HG02938 (cell line): Measurements from ENCODE around the gene POLR3B.

Experiments used
- ATAC-seq: cut with Tn5 transposase; IDR thresholded peaks from one replicate; pipeline ENCODE4 v1.9.1; 2021; ENCODE audit warnings: mild to moderate bottlenecking, moderate library complexity; ENCODE audit not compliant: unreplicated experiment

The POLR3B gene

DNA sequence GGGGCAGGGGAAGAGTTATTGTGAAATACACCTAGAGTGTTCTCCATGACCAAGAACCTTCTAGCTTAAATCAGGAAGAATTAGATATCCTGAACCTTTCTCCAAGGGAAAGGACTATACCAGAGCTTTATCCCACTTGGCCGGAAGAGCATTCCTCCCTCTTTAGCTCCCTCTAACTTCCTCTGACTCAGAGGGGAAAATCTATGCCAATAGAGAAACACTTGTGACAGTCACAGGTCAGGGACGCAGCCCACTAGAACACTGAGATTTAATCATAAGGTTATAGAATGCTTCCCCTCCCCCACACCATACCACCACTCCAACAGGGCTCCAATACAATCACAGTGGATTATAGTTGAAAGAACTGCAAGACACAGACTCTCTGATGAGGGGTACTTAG lies 169.8 kb downstream of the POLR3B start:
- ATAC-seq: no peak

DNA sequence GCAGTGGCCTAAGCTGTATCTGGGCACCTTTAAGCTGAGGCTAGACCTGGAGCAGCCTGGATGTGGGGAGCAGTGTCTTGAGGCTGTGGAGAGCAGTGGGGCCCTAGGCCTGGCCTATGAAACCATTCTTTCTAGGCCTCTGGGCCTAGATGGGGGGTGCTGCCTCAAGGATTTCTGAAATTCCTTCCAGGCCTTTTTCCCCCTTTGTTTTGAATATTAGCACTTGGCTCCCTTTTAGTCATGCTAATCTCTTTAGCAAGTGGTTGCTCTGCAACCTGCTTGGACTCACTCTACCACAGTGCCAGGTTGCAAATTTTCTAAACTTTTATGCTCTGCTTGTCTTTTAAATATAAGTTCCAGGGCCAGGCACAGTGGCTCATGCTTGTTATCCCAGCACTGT lies 183.7 kb downstream of the POLR3B start:
- no peak for ATAC-seq

DNA sequence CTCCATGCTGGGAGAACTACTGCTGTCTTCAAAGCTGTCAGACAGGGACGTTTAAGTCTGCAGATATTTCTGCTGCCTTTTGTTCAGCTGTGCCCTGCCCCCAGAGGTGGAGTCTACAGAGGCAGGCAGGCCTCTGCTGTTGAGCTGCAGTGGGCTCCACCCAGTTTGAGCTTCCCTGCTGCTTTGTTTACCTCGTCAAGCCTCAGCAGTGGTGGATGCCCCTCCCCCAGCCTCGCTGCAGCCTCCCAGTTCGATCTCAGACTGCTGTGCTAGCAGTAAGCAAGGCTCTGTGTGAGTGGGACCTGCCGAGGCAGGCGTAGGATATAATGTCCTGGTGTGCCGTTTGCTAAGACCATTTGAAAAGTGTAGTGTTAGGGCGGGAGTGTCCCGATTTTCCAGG lies 193.9 kb downstream of the POLR3B start:
- ATAC-seq: no peak

DNA sequence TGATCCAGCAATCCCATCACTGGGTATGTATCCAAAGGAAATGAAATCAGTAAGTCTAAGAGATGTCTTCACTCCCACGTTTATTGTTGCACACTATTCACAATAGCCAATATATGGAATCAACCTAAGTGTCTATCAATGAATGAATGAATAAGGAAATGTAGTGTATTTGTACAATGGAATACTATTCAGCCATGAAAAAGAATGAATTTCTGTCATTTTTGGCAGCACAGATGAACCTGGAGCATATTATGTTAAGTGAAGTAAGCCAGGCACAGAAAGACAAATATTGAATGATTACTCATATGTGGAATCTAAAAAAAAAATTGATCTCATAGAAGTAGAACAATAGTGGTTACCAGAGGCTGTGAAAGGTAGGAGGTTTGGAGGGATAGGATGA lies 194.7 kb downstream of the POLR3B start:
- ATAC-seq: no peak
